OCI-LY3 (cell line): ENCODE data around the gene ASTN1.

Experiments used
- H2AFZ ChIP-seq: fragments of 200-600, 300-600 bp; shearing (Covaris generic); 2 replicates; pipeline ENCODE4 v1.6.0; 2014; ENCODE audit warnings: antibody characterized with exemption, low read depth, low read length
- H3K27ac ChIP-seq: fragments of 200-600, 300-600 bp; sonication (generic); 2 replicates; pipeline ENCODE4 v1.5.1; 2014; ENCODE audit warnings: mild to moderate bottlenecking, low read length, moderate library complexity, mixed read lengths
- H3K27me3 ChIP-seq: fragments of 200-600, 300-600 bp; sonication (generic); 2 replicates; pipeline ENCODE4 v1.6.1; 2014; ENCODE audit warnings: low read depth, low read length, mixed read lengths
- H3K36me3 ChIP-seq: fragments of 200-600, 300-600 bp; sonication (generic); replicated peaks from 2 replicates; pipeline ENCODE3; 2014; ENCODE audit warnings: low read depth, low read length, mixed read lengths
- H3K4me1 ChIP-seq: fragments of 300-600, 200-600 bp; sonication (generic); 2 replicates; pipeline ENCODE4 v1.6.1; 2014; ENCODE audit warnings: low read length, mixed read lengths
- H3K4me2 ChIP-seq: fragments of 200-600, 300-600 bp; sonication (generic); 2 replicates; pipeline ENCODE4 v1.6.1; 2014; ENCODE audit warnings: low read length, mixed read lengths
- H3K4me3 ChIP-seq: fragments of 300-600, 200-600 bp; sonication (generic); 2 replicates; pipeline ENCODE4 v1.5.1; 2014; ENCODE audit warnings: antibody characterized with exemption, mild to moderate bottlenecking, low read length, moderate library complexity
- H3K79me2 ChIP-seq: fragments of 300-600, 200-600 bp; shearing (Covaris generic); 2 replicates; pipeline ENCODE4 v1.6.1; 2014; ENCODE audit warnings: mild to moderate bottlenecking, low read length, mixed read lengths
- H3K9ac ChIP-seq: fragments of 300-600, 200-600 bp; shearing (Covaris generic); 2 replicates; pipeline ENCODE4 v1.6.0; 2014; ENCODE audit warnings: mild to moderate bottlenecking, low read length, moderate library complexity
- H3K9me3 ChIP-seq: fragments of 200-600, 300-600 bp; shearing (Covaris generic); 2 replicates; pipeline ENCODE4 v1.6.1; 2014; ENCODE audit warnings: low read length, mixed read lengths; ENCODE audit not compliant: insufficient read depth
- H4K20me1 ChIP-seq: fragments of 200-600, 300-600 bp; sonication (generic); 2 replicates; pipeline ENCODE4 v1.6.1; 2016; ENCODE audit warnings: low read length, mixed read lengths; ENCODE audit not compliant: insufficient read depth
- EZH2phosphoT487 ChIP-seq: fragments of 200-600 bp; shearing (Covaris generic); IDR thresholded peaks from 2 replicates; pipeline ENCODE4 v1.6.1; 2018; ENCODE audit warnings: antibody characterized with exemption, mixed run types, low read depth
- TF ChIP-seq, protein P1 (sequence below): fragments of 200-600, 300-600 bp; sonication (generic); IDR thresholded peaks from 2 replicates; pipeline ENCODE4 v1.5.1; 2014; ENCODE audit warnings: antibody characterized with exemption, low read length, low read depth

Gene ASTN1

GRCh38 chr1:177118901-177119300, 45.6 kb downstream of the ASTN1 start:
- Histone ChIP-seq H2AFZ (no peak overlapping the region), H3K4me3 (no peak overlapping the region), H3K9ac (no peak overlapping the region), H3K79me2 (no peaks in the 10 kb centered on the region), H3K4me2 (no peak overlapping the region), H4K20me1 (no peaks in the 10 kb centered on the region), H3K4me1 (no peaks in the 10 kb centered on the region), H3K9me3 (no peaks in the 10 kb centered on the region), H3K27ac (no peak overlapping the region), H3K27me3 (peaks cover 21% of the 10 kb centered on the region; the same call in 1 of the 2 replicates), H3K36me3 (no peaks in the 10 kb centered on the region)
- TF ChIP-seq, protein P1, sequence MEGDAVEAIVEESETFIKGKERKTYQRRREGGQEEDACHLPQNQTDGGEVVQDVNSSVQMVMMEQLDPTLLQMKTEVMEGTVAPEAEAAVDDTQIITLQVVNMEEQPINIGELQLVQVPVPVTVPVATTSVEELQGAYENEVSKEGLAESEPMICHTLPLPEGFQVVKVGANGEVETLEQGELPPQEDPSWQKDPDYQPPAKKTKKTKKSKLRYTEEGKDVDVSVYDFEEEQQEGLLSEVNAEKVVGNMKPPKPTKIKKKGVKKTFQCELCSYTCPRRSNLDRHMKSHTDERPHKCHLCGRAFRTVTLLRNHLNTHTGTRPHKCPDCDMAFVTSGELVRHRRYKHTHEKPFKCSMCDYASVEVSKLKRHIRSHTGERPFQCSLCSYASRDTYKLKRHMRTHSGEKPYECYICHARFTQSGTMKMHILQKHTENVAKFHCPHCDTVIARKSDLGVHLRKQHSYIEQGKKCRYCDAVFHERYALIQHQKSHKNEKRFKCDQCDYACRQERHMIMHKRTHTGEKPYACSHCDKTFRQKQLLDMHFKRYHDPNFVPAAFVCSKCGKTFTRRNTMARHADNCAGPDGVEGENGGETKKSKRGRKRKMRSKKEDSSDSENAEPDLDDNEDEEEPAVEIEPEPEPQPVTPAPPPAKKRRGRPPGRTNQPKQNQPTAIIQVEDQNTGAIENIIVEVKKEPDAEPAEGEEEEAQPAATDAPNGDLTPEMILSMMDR = no peak
- TF ChIP-seq EZH2phosphoT487 = no peak

GRCh38 chr1:177116941-177117340, 47.6 kb downstream of the ASTN1 start:
- no peaks in the 10 kb centered on the region for H4K20me1 ChIP-seq

DNA sequence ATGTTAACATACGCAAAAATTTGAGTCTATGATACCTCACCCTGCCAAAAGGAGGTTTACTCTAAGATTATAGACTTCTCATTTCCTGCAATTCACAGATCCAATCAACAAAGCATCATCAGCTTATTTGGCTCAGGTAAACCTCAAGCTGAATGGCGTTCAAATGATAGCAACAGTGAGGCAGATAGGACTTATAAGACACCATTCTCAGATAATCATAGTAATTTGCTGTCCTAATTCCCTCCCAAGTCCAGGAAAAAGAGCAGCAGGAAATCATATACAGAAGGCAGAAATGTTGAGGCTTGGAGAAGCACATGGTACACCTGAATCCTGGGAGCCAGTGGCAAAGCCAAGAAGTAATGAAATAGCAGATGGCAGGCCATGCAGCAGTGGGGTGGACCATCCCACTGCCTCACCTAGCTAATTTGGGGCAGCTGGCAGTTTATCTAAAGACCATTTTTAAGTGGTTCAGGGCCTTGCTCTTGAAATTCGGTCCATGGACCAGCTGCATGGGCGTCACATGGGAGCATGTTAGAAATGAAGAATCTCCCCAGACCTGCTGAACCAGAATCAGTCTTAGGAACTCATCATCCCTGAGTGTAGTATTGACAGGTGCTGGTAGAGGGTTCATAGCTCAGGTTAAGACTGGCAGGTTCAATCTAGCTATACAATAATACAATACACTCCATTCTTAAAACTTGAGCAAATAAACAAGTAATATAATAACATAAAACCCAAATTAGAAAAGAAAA, 57.7 kb downstream of the ASTN1 start:
- Histone ChIP-seq H3K4me3 (no peak overlapping the region), H3K27me3 (peaks cover 7% of the 10 kb centered on the region; the same call in 1 of the 2 replicates), H3K36me3 (no peaks in the 10 kb centered on the region), H3K79me2 (no peaks in the 10 kb centered on the region), H3K9me3 (no peaks in the 10 kb centered on the region), H4K20me1 (no peaks in the 10 kb centered on the region), H3K27ac (no peak overlapping the region), H3K9ac (no peak overlapping the region), H2AFZ (no peak overlapping the region), H3K4me1 (no peaks in the 10 kb centered on the region), H3K4me2 (no peak overlapping the region)
- TF ChIP-seq EZH2phosphoT487 = no peak
- TF ChIP-seq, protein P1 = no peak

More at GRCh38 chr1:177116941-177117340, 47.6 kb downstream of the ASTN1 start:
- Histone ChIP-seq H3K4me3 (no peak overlapping the region), H3K9ac (no peak overlapping the region), H3K4me1 (no peaks in the 10 kb centered on the region), H3K27ac (no peak overlapping the region), H3K4me2 (no peak overlapping the region), H3K9me3 (no peaks in the 10 kb centered on the region), H2AFZ (no peak overlapping the region), H3K27me3 (peaks cover 34% of the 10 kb centered on the region), H3K79me2 (no peaks in the 10 kb centered on the region), H3K36me3 (no peaks in the 10 kb centered on the region)
- TF ChIP-seq, protein P1 = no peak
- no peak for TF ChIP-seq EZH2phosphoT487

GRCh38 chr1:177106196-177106595, 58.3 kb downstream of the ASTN1 start:
- no peak overlapping the region for H3K27ac ChIP-seq
- no peaks in the 10 kb centered on the region for H3K36me3 ChIP-seq
- H3K79me2 ChIP-seq = no peaks in the 10 kb centered on the region
- peaks cover under 1% of the 10 kb centered on the region; the same call in 1 of the 2 replicates for H3K27me3 ChIP-seq
- no peaks in the 10 kb centered on the region for H4K20me1 ChIP-seq
- no peaks in the 10 kb centered on the region for H3K4me1 ChIP-seq
- no peak for TF ChIP-seq EZH2phosphoT487
- TF ChIP-seq, protein P1 = no peak
- no peak overlapping the region for H3K9ac ChIP-seq
- H3K9me3 ChIP-seq = no peaks in the 10 kb centered on the region
- H3K4me2 ChIP-seq = no peak overlapping the region
- H2AFZ ChIP-seq = no peak overlapping the region
- H3K4me3 ChIP-seq = no peak overlapping the region
